Uterus (tissue), 4 donors: Measurements from ENCODE around the gene PDK2. TPM values are rescaled to one million over a fixed set of nuclear protein-coding genes. Genes with fewer than 3 reads are reported as not detected.
A peak's percentile ranks its signal among the peaks of the same experiment; 100 is the strongest.

ENCODE experiments used
- DNase-seq, 2 donors: peaks; one replicate each; pipeline ENCODE4 v3.0.0-alpha.2; 2019 to 2020
- H3K27ac ChIP-seq, 2 donors: fragments of 200-600 bp; sonication (generic); 1 replicate in 1 of 2; 2 replicates in 1 of 2; pipeline ENCODE4 v1.5.1; 2016 to 2018
- H3K27me3 ChIP-seq, 2 donors: fragments of 200-600 bp; sonication (generic); one replicate each; pipeline ENCODE4 v1.5.1; 2018 to 2019; ENCODE audit warnings: control low read depth in 1 of 2
- H3K36me3 ChIP-seq, 2 donors: fragments of 200-600 bp; sonication (generic); one replicate each; pipeline ENCODE4 v1.5.1; 2019; ENCODE audit warnings: control low read depth in 1 of 2
- H3K4me1 ChIP-seq, 2 donors: fragments of 200-600 bp; sonication (generic); one replicate each; pipeline ENCODE4 v1.5.1; 2018 to 2019; ENCODE audit warnings: control low read depth in 1 of 2
- H3K4me3 ChIP-seq, 2 donors: fragments of 200-600 bp; sonication (generic); 1 replicate in 1 of 2; 2 replicates in 1 of 2; pipeline ENCODE4 v1.5.1; 2018 to 2019; ENCODE audit warnings: mild to moderate bottlenecking in 1 of 2
- H3K9me3 ChIP-seq, 2 donors: fragments of 200-600 bp; sonication (generic); one replicate each; pipeline ENCODE4 v1.5.1; 2019; ENCODE audit warnings: control low read depth in 1 of 2
- CTCF ChIP-seq, 4 experiments: fragments of 200-600 bp in 2 of 4; fragments of 450-650 bp in 2 of 4; sonication (generic) in 2 of 4; IDR thresholded peaks; one replicate each; pipeline ENCODE4 v1.5.1; 2016 to 2019; ENCODE audit warnings: antibody characterized with exemption in 4 of 4, mild to moderate bottlenecking in 2 of 4, moderate library complexity in 1 of 4
- POLR2A ChIP-seq, 2 donors: fragments of 450-650 bp; IDR thresholded peaks; one replicate each; pipeline ENCODE4 v1.6.1; 2016; ENCODE audit warnings: antibody characterized with exemption in 2 of 2, mild to moderate bottlenecking in 1 of 2, moderate library complexity in 1 of 2
- intact Hi-C: fragments of 100-400 bp; cut with DNase I; formaldehyde crosslinking; loops from one replicate; pipeline ENCODE4 v1.15.1; 2023; ENCODE audit warnings: low total_unique reads
- total RNA-seq, 4 donors: library from RNA; depleted of rRNA in 3 of 4; stranded (reverse); fragments of >200 nt in 3 of 4; gene quantifications; one replicate each; pipeline versions ENCODE4 v1.1.0 to v1.2.4, GENCODE V29; 2014 to 2023
- donor health status: DM: yes; HTN: yes; CAD: no.

Gene PDK2
- total RNA-seq, 4 donors from 2014 or later = 12.9 to 62.6 (median 32.4) TPM

- Histone ChIP-seq H3K4me3 (no peak overlapping the region), H3K9me3 (no peaks in the 10 kb centered on the region), H3K4me1 (peaks cover 0 to 5% of the 10 kb centered on the region in 2 donors), H3K27me3 (no peaks in the 10 kb centered on the region), H3K36me3 (no peaks in the 10 kb centered on the region), H3K27ac (no peak overlapping the region)
- no peak for DNase-seq
- no peak for TF ChIP-seq POLR2A (IDR thresholded peaks at IDR 0.05)
- TF ChIP-seq CTCF (IDR thresholded peaks at IDR 0.05) = no peak
- intact Hi-C loops = no loop called here
Observed at GRCh38 chr17:50118076-50118827, 23.1 kb downstream of the PDK2 start.

- no peak for DNase-seq
- Histone ChIP-seq H3K36me3 (no peaks in the 10 kb centered on the region), H3K4me3 (no peak overlapping the region), H3K9me3 (no peaks in the 10 kb centered on the region), H3K27ac (no peak overlapping the region), H3K4me1 (peaks cover 0 to 5% of the 10 kb centered on the region in 2 donors), H3K27me3 (no peaks in the 10 kb centered on the region)
- intact Hi-C loops = no loop called here
- no peak for TF ChIP-seq POLR2A (IDR thresholded peaks at IDR 0.05)
- TF ChIP-seq CTCF (IDR thresholded peaks at IDR 0.05) = no peak
Observed at GRCh38 chr17:50118828-50119218, 23.7 kb downstream of the PDK2 start.

GRCh38 chr17:50120475-50121253 is 25.5 kb downstream of the PDK2 start:
- no peak overlapping the region for H3K4me3 ChIP-seq
- intact Hi-C loops = no loop called here
- TF ChIP-seq CTCF (IDR thresholded peaks at IDR 0.05) = no peak
- TF ChIP-seq POLR2A (IDR thresholded peaks at IDR 0.05) = no peak
- no peak for DNase-seq
- no peaks in the 10 kb centered on the region for H3K9me3 ChIP-seq
- H3K27me3 ChIP-seq = no peaks in the 10 kb centered on the region
- no peaks in the 10 kb centered on the region for H3K36me3 ChIP-seq
- peaks cover 0 to 5% of the 10 kb centered on the region in 2 donors for H3K4me1 ChIP-seq
- H3K27ac ChIP-seq = no peak overlapping the region

GRCh38 chr17:50122945-50123344 is 27.8 kb downstream of the PDK2 start:
- H3K27me3 ChIP-seq = no peaks in the 10 kb centered on the region
- H3K36me3 ChIP-seq = no peaks in the 10 kb centered on the region
- H3K9me3 ChIP-seq = no peaks in the 10 kb centered on the region
- no peaks in the 10 kb centered on the region for H3K4me1 ChIP-seq
- DNase-seq = no peak
- intact Hi-C loops = no loop called here
- TF ChIP-seq CTCF (IDR thresholded peaks at IDR 0.05) = no peak
- TF ChIP-seq POLR2A (IDR thresholded peaks at IDR 0.05) = no peak
- H3K4me3 ChIP-seq = no peak overlapping the region
- H3K27ac ChIP-seq = peak overlapping the region in 1 of 2 donors; percentile 49
